Upper lobe of left lung (tissue), 4 donors: ENCODE data around the gene FBXL7.

Experiments
- CTCF ChIP-seq, 6 experiments: fragments of 450-650 bp in 4 of 6; fragments of 200-600 bp in 2 of 6; sonication (generic) in 2 of 6; IDR thresholded peaks; one replicate each; pipeline ENCODE4 v1.5.1; 2016 to 2019; ENCODE audit warnings: antibody characterized with exemption in 6 of 6
- POLR2A ChIP-seq, 4 donors: fragments of 450-650 bp; IDR thresholded peaks; one replicate each; pipeline ENCODE4 v1.5.1; 2016 to 2017; ENCODE audit warnings: antibody characterized with exemption in 4 of 4, mild to moderate bottlenecking in 2 of 4

- TF ChIP-seq POLR2A (IDR thresholded peaks at IDR 0.05) (no peak), CTCF (IDR thresholded peaks at IDR 0.05) (no peak)
Measured at GRCh38 chr5:15741591-15741990, 241.6 kb downstream of the FBXL7 start.
